HG03025 (cell line): ENCODE data around the gene ENTREP1.
"Not testable (repeated sequence)": the region's sequence is repeated elsewhere in the genome, so short reads cannot be mapped to it uniquely, and the experiment has no call there.

Source experiments
- ATAC-seq: cut with Tn5 transposase; IDR thresholded peaks from one replicate; pipeline ENCODE4 v1.9.1; 2021; ENCODE audit warnings: mild to moderate bottlenecking, moderate library complexity; ENCODE audit not compliant: unreplicated experiment, low FRiP score

Gene ENTREP1

GRCh38 chr9:69324549-69325401 lies at the start of gene ENTREP1:
Gene ENTREP1 (plus strand): TSS chr9:69325215. CDS start chr9:69325310, 95 bp downstream.
- ATAC-seq, result no peak

- ATAC-seq, result no peak
Observed at GRCh38 chr9:69276775-69277174, 48.2 kb upstream of the ENTREP1 start.

- no peak for ATAC-seq
Observed at GRCh38 chr9:69279084-69279731, 45.8 kb upstream of the ENTREP1 start.

- no peak for ATAC-seq
Observed at GRCh38 chr9:69279733-69280132, 45.3 kb upstream of the ENTREP1 start.

GRCh38 chr9:69283003-69283402 lies 42.0 kb upstream of the ENTREP1 start:
- ATAC-seq, result no peak

GRCh38 chr9:69292078-69292477 lies 32.9 kb upstream of the ENTREP1 start:
- no peak for ATAC-seq

- no peak for ATAC-seq
Observed at GRCh38 chr9:69293156-69293555, 31.9 kb upstream of the ENTREP1 start.

GRCh38 chr9:69295872-69296552 lies 29.0 kb upstream of the ENTREP1 start:
- no peak for ATAC-seq

- no peak for ATAC-seq
Observed at GRCh38 chr9:69297300-69297980, 27.6 kb upstream of the ENTREP1 start.

GRCh38 chr9:69299315-69299714 lies 25.7 kb upstream of the ENTREP1 start:
- no peak for ATAC-seq

GRCh38 chr9:69299826-69300225 lies 25.2 kb upstream of the ENTREP1 start:
- ATAC-seq, result no peak

- ATAC-seq, result no peak
Observed at GRCh38 chr9:69303331-69303730, 21.7 kb upstream of the ENTREP1 start.

GRCh38 chr9:69306895-69307445 lies 18.0 kb upstream of the ENTREP1 start:
- ATAC-seq, result not testable (repeated sequence)

- ATAC-seq, result no peak
Observed at GRCh38 chr9:69307446-69308205, 17.4 kb upstream of the ENTREP1 start.

- no peak for ATAC-seq
Observed at GRCh38 chr9:69308206-69308931, 16.6 kb upstream of the ENTREP1 start.

GRCh38 chr9:69313175-69313574 lies 11.8 kb upstream of the ENTREP1 start:
- ATAC-seq, result no peak

GRCh38 chr9:69314547-69314946 lies 10.5 kb upstream of the ENTREP1 start:
- no peak for ATAC-seq

- ATAC-seq, result no peak
Observed at GRCh38 chr9:69317081-69317480, 7.9 kb upstream of the ENTREP1 start.

- no peak for ATAC-seq
Observed at GRCh38 chr9:69317894-69318293, 7.1 kb upstream of the ENTREP1 start.
